Ishikawa (cell line): Measurements from ENCODE around the gene WNT6.

Source experiments
- CEBPB ChIP-seq: IDR thresholded peaks from 2 replicates; pipeline ENCODE4 v1.6.1; 2012
- EGR1 ChIP-seq: IDR thresholded peaks from 2 replicates; pipeline ENCODE4 v1.6.1; 2012
- EP300 ChIP-seq: IDR thresholded peaks from 2 replicates; pipeline ENCODE4 v1.6.1; 2012; ENCODE audit warnings: borderline replicate concordance
- FOXM1 ChIP-seq: IDR thresholded peaks from 2 replicates; pipeline ENCODE4 v1.6.1; 2012; ENCODE audit warnings: low read depth, borderline replicate concordance
- NFIC ChIP-seq: IDR thresholded peaks from 2 replicates; pipeline ENCODE4 v1.6.1; 2012
- REST ChIP-seq: IDR thresholded peaks from 2 replicates; pipeline ENCODE4 v1.6.1; 2012; ENCODE audit warnings: low read depth, mild to moderate bottlenecking
- TAF1 ChIP-seq: IDR thresholded peaks from 2 replicates; pipeline ENCODE4 v1.6.1; 2012; ENCODE audit warnings: low read depth, mild to moderate bottlenecking
- TCF12 ChIP-seq: IDR thresholded peaks from 2 replicates; pipeline ENCODE4 v1.6.1; 2012; ENCODE audit warnings: low read depth
- TEAD4 ChIP-seq: IDR thresholded peaks from 2 replicates; pipeline ENCODE4 v1.6.1; 2012
- USF1 ChIP-seq: IDR thresholded peaks from 2 replicates; pipeline ENCODE4 v1.6.1; 2012
- YY1 ChIP-seq: IDR thresholded peaks from 2 replicates; pipeline ENCODE4 v1.6.1; 2012; ENCODE audit warnings: low read depth

- no peak for TF ChIP-seq EP300
- TF ChIP-seq TAF1: no peak
- TF ChIP-seq FOXM1: no peak
- TF ChIP-seq USF1: no peak
- TF ChIP-seq CEBPB: no peak
- TF ChIP-seq REST: no peak
- no peak for TF ChIP-seq YY1
- TF ChIP-seq NFIC: no peak
- TF ChIP-seq TEAD4: no peak
- no peak for TF ChIP-seq EGR1
- no peak for TF ChIP-seq TCF12
Measured at GRCh38 chr2:218821605-218822211, 37.9 kb upstream of the WNT6 start.
